NCI-H460 (cell line): ENCODE results near the gene CTNNA3. TPM values are rescaled to one million over a fixed set of nuclear protein-coding genes. Genes with fewer than 3 reads are reported as not detected.
A peak's percentile ranks its signal among the peaks of the same experiment; 100 is the strongest.

Experiments used
- DNase-seq: peaks from one replicate; pipeline ENCODE4 v3.0.0-alpha.2; 2016; ENCODE audit warnings: low read depth; ENCODE audit errors: extremely low read depth
- total RNA-seq: library from RNA; depleted of rRNA; stranded (reverse); fragments of >200 nt; shearing (Covaris generic); gene quantifications from 2 replicates; pipeline ENCODE4 v1.2.3, GENCODE V29; 2014

The CTNNA3 gene
- total RNA-seq, 1 experiment from 2014 or later = 0.47 TPM

DNA sequence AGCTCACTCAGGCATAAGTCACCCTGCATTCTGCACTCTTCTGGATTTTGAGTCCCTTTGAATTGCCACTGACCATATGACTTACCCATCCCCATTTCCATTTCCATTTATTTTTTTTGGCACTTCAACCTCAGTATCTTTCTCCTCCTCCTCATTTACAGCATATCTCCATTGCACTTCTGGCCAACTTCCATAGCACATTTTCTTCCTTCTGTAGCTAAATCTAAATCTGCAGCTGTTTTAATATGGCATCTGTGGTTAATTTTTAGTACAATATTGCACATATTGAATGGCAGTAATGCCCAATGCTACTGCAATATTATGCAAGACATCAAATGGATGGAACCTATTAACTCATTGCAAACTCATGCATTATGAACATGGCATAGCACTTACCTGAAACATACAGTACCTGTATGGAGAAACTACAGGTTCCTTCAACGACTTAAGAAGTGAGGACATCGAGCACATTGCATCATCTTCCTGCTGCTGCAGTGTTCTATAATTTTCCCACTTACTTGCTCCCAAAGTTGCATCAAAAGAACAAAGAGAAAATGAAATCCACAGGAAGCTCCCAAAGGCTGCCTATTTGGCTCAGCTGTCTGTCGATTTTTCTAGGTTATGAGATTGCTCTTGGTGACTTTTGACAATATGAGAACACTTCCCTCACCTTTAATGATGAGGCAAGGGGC lies 714.5 kb downstream of the CTNNA3 start:
- DNase-seq = no peak

DNA sequence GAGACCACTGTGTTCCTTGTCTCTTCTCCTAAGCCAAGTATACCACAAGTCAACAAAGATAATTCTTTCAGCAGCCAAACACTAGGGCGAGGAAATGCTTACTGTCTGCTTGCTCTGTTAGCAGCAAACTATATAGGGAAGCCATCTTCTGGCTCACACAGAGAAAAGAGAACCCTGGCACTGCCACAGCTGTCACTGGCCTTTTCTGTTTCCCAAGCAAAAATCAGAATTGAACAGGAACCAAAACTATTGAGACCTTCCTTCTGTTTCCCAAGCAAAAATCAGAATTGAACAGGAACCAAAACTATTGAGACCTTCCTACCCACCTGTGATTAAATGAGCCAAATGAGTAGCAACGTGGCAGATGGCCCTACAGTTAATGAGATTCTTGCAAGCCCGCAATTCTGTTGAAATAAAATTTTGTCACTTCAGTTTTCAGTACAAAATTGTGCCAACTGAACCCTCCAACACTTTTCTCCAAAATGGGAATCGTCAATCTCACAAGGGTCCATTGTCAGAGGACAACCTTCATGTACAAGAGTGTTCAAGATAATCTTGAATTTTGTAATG lies 715.7 kb downstream of the CTNNA3 start:
- DNase-seq = no peak

- DNase-seq = no peak
These were observed 731.0 kb downstream of the CTNNA3 start for GRCh38 chr10:66964946-66965345.

- no peak for DNase-seq
These were observed 737.5 kb downstream of the CTNNA3 start for GRCh38 chr10:66958466-66958865.

DNA sequence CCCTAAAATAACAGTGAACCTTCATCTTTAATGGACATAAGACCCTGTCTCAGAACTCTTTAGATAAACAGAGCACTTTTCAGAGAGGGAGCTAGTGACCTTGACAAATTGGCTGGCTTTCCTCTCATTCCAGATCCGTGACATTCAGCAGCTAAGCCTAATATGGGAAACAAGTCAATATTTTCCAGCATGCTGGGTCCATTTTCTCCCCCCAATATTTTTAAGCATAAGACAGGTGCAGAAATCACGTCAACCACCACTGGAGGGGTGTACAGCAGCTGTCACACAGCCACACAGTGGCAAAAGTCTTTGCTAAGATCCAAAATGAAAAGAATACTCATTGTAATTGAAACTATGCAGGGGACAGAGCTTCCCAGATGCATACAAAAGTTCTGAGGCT lies 744.1 kb downstream of the CTNNA3 start:
- DNase-seq = no peak

GRCh38 chr10:66943590-66943989 lies 752.4 kb downstream of the CTNNA3 start:
- DNase-seq = no peak

GRCh38 chr10:66942407-66942806 lies 753.6 kb downstream of the CTNNA3 start:
- no peak for DNase-seq

DNA sequence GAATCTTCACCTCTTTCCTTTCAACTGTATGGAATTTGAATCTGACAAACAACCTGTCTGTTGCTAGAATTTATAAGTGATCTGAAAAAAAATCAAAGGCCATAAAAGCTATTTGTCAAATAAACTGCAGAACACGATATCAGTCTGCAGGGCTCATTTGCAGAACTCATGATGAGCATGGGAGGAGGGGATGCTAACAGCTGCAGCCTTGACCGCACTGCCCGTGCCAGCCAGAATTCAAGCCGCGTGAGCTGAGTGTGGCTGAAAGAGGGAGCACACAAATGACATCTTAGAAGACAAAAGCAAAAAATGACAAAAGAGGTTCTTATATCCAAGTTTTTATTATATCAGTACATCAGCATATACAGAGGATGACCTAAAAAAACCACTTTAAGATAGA lies 754.5 kb downstream of the CTNNA3 start:
- no peak for DNase-seq

DNA sequence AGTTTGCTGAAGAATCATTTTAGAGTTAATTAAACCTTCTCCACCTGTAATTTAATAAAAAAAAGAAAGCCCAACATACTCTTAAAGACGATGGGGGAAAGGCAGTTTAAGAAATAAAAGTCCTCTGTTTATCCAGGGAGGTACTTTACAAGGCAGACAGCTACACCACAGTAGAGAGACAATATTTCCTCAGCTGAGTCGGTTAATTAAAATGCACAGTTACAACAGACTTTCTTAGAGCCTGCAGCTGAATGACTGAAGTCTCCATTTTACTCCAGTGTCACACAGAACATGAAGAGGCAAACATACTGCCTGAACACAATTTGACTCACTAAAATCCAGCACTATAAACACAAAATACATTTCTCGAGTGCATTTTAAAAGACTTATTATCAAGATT lies 755.0 kb downstream of the CTNNA3 start:
- DNase-seq = no peak

GRCh38 chr10:66934711-66935110 lies 761.3 kb downstream of the CTNNA3 start:
- DNase-seq = no peak

GRCh38 chr10:66931949-66932343 lies 764.0 kb downstream of the CTNNA3 start:
- no peak for DNase-seq

DNA sequence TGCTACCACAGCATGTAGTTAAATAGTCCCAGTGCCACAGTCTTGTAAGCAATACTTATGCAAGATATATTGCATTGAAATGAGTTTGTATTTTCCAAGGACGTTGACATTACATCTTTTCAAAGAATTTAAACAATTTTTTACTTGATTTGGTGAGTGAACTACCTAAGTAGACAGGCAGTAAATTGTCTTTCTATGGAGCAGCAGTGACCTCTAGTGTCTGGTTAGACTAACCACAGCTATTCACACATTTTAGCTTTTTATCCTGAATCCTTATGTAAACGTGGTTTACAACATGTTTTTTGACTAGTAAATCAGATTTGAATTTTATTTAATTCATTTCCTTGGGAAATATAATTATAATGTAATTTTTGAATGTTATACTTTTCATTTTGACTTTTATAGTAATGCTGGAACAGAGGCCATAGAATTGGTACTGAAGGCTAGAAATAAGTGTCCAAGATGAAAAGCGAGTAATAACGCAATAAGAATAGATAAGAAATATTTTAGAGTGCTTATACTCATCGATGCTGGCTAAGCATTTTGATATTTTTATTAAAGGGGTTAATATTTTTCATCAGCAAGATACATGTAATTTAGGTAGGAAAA lies 764.6 kb downstream of the CTNNA3 start:
- peak; percentile 66 for DNase-seq

DNA sequence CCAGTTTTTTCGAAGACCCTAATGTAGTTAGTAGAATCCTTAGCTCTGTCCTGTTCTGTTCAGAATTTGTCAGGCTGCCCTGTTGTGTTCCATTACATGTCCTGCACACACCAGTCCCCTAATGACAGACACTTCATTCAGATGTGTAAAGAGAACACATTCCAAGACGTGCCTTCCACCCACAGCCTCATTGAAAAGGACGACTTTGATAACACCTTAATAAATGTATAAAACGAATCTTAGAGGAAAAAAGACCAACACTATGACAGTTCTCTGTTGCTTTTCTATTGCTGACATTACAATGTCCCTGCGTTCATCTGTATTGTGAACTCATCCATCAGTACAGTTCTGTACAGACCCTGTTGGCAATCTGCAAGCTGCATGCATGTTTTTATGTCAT lies 766.6 kb downstream of the CTNNA3 start:
- no peak for DNase-seq

- DNase-seq = no peak
These were observed 767.2 kb downstream of the CTNNA3 start for GRCh38 chr10:66928776-66929175.

DNA sequence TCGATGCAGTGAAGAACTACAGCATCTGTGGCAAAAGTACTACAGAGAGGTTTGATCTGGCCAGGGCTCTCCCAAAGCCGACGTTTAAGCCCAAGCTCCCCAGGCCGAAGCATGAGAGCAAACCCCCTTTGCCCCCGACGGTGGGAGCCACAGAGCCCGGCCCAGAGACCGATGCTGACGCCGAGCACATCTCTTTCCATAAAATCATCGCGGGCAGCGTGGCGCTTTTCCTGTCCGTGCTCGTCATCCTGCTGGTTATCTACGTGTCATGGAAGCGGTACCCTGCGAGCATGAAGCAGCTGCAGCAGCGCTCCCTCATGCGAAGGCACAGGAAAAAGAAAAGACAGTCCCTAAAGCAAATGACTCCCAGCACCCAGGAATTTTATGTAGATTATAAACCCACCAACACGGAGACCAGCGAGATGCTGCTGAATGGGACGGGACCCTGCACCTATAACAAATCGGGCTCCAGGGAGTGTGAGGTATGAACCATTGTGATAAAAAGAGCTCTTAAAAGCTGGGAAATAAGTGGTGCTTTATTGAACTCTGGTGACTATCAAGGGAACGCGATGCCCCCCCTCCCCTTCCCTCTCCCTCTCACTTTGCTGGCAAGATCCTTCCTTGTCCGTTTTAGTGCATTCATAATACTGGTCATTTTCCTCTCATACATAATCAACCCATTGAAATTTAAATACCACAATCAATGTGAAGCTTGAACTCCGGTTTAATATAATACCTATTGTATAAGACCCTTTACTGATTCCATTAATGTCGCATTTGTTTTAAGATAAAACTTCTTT lies 767.8 kb downstream of the CTNNA3 start:
- no peak for DNase-seq

DNA sequence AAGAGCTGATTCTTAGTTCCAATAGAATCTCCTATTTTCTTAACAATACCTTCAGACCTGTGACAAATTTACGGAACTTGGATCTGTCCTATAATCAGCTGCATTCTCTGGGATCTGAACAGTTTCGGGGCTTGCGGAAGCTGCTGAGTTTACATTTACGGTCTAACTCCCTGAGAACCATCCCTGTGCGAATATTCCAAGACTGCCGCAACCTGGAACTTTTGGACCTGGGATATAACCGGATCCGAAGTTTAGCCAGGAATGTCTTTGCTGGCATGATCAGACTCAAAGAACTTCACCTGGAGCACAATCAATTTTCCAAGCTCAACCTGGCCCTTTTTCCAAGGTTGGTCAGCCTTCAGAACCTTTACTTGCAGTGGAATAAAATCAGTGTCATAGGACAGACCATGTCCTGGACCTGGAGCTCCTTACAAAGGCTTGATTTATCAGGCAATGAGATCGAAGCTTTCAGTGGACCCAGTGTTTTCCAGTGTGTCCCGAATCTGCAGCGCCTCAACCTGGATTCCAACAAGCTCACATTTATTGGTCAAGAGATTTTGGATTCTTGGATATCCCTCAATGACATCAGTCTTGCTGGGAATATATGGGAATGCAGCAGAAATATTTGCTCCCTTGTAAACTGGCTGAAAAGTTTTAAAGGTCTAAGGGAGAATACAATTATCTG lies 768.6 kb downstream of the CTNNA3 start:
- DNase-seq = no peak

- no peak for DNase-seq
These were observed 769.2 kb downstream of the CTNNA3 start for GRCh38 chr10:66926841-66927240.

- DNase-seq = peak; percentile 77
These were observed 769.9 kb downstream of the CTNNA3 start, which contains the start of gene LRRTM3 for GRCh38 chr10:66925896-66926715. Gene LRRTM3 (plus strand): TSS chr10:66926036.

DNA sequence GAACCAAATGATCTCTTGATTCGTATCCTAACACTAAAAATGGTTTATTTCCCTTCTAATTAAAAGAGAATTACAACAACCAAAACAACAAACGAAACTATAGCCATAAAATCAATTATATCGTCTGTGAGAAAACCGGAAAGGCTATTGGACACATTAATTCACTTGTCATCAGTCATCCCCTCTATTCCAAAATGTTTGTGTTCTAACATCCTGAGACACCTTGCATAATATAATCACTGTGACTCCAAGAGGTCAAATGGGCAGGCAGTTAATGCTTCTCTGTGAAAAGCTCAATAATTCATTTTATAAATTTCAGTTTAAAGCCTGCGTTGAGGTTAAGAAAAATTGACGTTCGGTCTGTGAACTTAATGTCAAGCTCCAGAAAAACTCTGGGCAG lies 770.6 kb downstream of the CTNNA3 start:
- DNase-seq = no peak
